Omental fat pad (tissue), 4 donors: ENCODE data around the gene CYB5RL. TPM values are rescaled to one million over a fixed set of nuclear protein-coding genes. Genes with fewer than 3 reads are reported as not detected.

ENCODE experiments used
- ATAC-seq: fragments of 150-250 bp; one replicate; pipeline ENCODE4 v1.9.1; 2016; ENCODE audit warnings: mild to moderate bottlenecking, moderate library complexity; ENCODE audit not compliant: low FRiP score
- DNase-seq: peaks from one replicate; pipeline ENCODE4 v3.0.0-alpha.2; 2019; ENCODE audit warnings: low spot score
- total RNA-seq, 4 donors: library from RNA; depleted of rRNA; stranded (reverse); fragments of >200 nt; gene quantifications; one replicate each; pipeline ENCODE4 v1.1.0, GENCODE V29; 2016
- TF ChIP-seq, protein P1 (sequence below), 3 donors: fragments of 450-650 bp; IDR thresholded peaks; one replicate each; pipeline ENCODE4 v1.5.1; 2016 to 2017; ENCODE audit warnings: antibody characterized with exemption in 3 of 3, mild to moderate bottlenecking in 3 of 3, moderate library complexity in 2 of 3

The CYB5RL gene
- total RNA-seq, 4 donors from 2014 or later: 3.1 to 7.1 (median 4.1) TPM

DNA sequence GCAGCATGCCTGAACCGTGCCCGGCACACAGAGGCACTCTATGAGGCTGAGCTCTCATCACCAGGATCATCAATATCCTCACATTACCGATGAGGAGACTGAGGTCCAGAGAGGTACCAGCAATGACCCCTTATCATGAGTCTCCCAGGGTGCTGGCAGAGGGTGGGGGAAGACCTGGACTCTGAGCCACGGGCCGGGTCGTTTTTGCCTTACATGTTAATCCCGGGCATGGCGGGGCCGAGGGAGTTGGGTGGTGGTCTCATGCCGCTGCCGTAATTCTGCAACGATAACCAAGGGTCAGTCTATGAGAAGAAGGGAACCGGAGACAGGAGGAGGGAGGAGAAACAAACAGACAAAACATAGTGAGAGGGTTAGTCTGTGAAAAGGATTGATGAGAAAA lies 43.2 kb upstream of the CYB5RL start:
- TF ChIP-seq, protein P1, sequence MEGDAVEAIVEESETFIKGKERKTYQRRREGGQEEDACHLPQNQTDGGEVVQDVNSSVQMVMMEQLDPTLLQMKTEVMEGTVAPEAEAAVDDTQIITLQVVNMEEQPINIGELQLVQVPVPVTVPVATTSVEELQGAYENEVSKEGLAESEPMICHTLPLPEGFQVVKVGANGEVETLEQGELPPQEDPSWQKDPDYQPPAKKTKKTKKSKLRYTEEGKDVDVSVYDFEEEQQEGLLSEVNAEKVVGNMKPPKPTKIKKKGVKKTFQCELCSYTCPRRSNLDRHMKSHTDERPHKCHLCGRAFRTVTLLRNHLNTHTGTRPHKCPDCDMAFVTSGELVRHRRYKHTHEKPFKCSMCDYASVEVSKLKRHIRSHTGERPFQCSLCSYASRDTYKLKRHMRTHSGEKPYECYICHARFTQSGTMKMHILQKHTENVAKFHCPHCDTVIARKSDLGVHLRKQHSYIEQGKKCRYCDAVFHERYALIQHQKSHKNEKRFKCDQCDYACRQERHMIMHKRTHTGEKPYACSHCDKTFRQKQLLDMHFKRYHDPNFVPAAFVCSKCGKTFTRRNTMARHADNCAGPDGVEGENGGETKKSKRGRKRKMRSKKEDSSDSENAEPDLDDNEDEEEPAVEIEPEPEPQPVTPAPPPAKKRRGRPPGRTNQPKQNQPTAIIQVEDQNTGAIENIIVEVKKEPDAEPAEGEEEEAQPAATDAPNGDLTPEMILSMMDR (IDR thresholded peaks at IDR 0.05): no peak
- ATAC-seq: no peak
- DNase-seq: no peak

DNA sequence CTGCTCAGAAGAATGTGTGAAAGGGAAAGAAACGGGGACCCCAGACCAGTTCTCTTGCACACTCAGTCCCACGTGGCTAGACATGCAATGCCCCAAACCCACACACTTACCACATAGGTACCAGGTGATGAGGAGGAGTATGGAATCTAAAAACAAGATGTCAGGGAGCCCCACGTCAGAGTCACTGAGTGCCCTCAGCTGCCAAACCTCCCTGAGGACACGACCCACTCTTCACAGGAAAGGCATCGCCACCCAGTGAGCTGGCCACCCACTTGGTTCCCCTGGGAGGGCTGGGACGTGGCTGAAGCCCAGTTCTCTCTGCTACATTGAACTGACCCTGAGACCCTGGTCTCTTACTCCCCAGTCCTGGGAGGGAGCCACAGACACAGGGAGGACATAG lies 41.5 kb upstream of the CYB5RL start:
- no peak for ATAC-seq
- DNase-seq: no peak

GRCh38 chr1:54240741-54241335 lies 41.0 kb upstream of the CYB5RL start:
- no peak for ATAC-seq
- TF ChIP-seq, protein P1 (IDR thresholded peaks at IDR 0.05): no peak
- DNase-seq: no peak

More for the DNA sequence above, 41.5 kb upstream of the CYB5RL start:
- TF ChIP-seq, protein P1 (IDR thresholded peaks at IDR 0.05): no peak

DNA sequence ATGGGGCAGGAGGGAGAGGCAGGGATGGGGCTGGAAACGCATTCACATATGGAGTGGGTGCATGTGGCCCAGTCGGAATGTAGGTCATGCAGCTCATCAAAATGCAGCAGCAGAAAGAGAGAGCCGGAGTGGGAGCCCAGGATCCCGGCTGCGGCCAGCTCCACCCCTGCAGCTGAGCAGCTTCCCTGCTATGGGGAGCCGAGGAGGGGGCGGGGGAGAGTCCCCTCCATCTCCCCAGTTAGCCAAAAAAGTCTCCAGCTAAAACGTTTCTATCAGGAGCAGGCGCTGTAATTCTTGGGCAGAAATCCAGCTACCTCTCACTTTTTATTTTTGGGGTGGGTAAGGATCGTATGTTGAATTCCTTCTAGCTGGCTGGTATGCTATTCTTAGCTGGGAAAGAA lies 39.8 kb upstream of the CYB5RL start:
- ATAC-seq: no peak
- no peak for DNase-seq
- TF ChIP-seq, protein P1 (IDR thresholded peaks at IDR 0.05): no peak

DNA sequence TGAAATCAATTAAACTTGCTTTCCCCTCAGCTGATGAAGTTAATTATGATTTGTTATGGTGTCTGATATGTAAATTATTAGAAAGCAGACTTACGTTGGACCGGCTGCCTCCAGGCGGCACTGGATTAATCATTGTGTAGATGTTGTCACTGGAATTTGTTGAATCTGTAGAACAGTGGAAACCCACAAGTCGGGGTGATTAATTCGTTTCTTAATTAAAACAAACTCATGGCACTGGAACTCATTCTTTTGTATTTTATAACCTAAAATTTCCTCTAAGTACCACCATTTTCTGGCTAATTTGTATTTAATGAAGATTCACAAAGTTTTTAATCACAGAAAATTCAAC lies 39.2 kb upstream of the CYB5RL start:
- ATAC-seq (no peak), DNase-seq (no peak)
- TF ChIP-seq, protein P1 (IDR thresholded peaks at IDR 0.05): no peak

- no peak for ATAC-seq
- TF ChIP-seq, protein P1 (IDR thresholded peaks at IDR 0.05): no peak
These were observed 38.7 kb upstream of the CYB5RL start for GRCh38 chr1:54238353-54239034.

DNA sequence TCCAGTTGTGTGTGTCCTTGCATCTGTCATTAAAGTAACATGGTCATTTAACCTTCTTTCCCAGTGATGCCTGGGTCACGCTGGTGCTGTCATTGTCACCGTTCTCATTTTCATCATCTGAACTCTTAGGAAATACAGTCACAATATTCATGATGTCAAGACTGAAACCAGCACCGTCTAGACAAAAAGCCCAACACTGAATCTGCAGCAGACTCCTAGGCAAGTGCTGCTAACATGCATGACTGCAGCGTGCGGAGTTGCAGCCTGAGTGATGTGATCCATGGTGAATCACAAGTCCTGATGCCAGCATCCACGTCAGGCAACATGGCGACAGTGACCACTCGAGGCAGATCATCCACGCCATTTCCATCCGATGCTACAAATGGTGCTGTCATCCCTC lies 37.8 kb upstream of the CYB5RL start:
- ATAC-seq: no peak

More at GRCh38 chr1:54238353-54239034, 38.7 kb upstream of the CYB5RL start:
- DNase-seq: no peak

More for the DNA sequence above, 37.8 kb upstream of the CYB5RL start:
- TF ChIP-seq, protein P1 (IDR thresholded peaks at IDR 0.05): no peak
- no peak for DNase-seq
